OCI-LY1 (cell line): Measurements from ENCODE around the gene CEP78.
A peak's percentile ranks its signal among the peaks of the same experiment; 100 is the strongest.

Source experiments
- H2AFZ ChIP-seq: fragments of 200-600 bp; sonication (generic), shearing (Covaris generic); 2 replicates; pipeline ENCODE4 v1.6.0; 2014; ENCODE audit warnings: antibody characterized with exemption, mild to moderate bottlenecking, low read length
- H3F3A ChIP-seq: fragments of 200-600 bp; sonication (generic), shearing (Covaris generic); 2 replicates; pipeline ENCODE4 v1.6.0; 2014; ENCODE audit warnings: mild to moderate bottlenecking, antibody characterized with exemption, low read length, moderate library complexity; ENCODE audit not compliant: insufficient read depth
- H3K27ac ChIP-seq: fragments of 200-600 bp; sonication (generic); 2 replicates; pipeline ENCODE4 v1.5.1; 2014; ENCODE audit warnings: low read length, mixed run types, mild to moderate bottlenecking, low read depth; ENCODE audit not compliant: poor library complexity, severe bottlenecking
- H3K27me3 ChIP-seq: fragments of 200-600 bp; sonication (generic); 2 replicates; pipeline ENCODE4 v1.6.0; 2014; ENCODE audit warnings: antibody characterized with exemption, mild to moderate bottlenecking, low read length, moderate library complexity; ENCODE audit not compliant: insufficient read depth
- H3K36me3 ChIP-seq: fragments of 200-600 bp; sonication (generic); 2 replicates; pipeline ENCODE4 v1.6.1; 2014; ENCODE audit warnings: mild to moderate bottlenecking, antibody characterized with exemption, low read length, moderate library complexity, mixed read lengths; ENCODE audit not compliant: insufficient read depth
- H3K4me1 ChIP-seq: fragments of 200-600 bp; sonication (generic); 2 replicates; pipeline ENCODE4 v1.5.1; 2014; ENCODE audit warnings: mild to moderate bottlenecking, low read length, moderate library complexity; ENCODE audit not compliant: insufficient read depth, severe bottlenecking
- H3K4me2 ChIP-seq: fragments of 200-600 bp; sonication (generic), shearing (Covaris generic); 2 replicates; pipeline ENCODE4 v1.6.1; 2014; ENCODE audit warnings: low read length
- H3K4me3 ChIP-seq: fragments of 200-600 bp; sonication (generic); 2 replicates; pipeline ENCODE4 v1.5.1; 2014; ENCODE audit warnings: low read length, low read depth, mild to moderate bottlenecking, mixed read lengths; ENCODE audit not compliant: poor library complexity, severe bottlenecking
- H3K79me2 ChIP-seq: fragments of 200-600 bp; shearing (Covaris generic); 2 replicates; pipeline ENCODE4 v1.6.1; 2016; ENCODE audit warnings: mixed run types, low read length, mixed read lengths; ENCODE audit not compliant: insufficient read depth
- H3K9ac ChIP-seq: fragments of 200-600 bp; sonication (generic), shearing (Covaris generic); 2 replicates; pipeline ENCODE4 v1.6.1; 2014; ENCODE audit warnings: mild to moderate bottlenecking, low read length, mixed read lengths
- H3K9me2 ChIP-seq: fragments of 200-600 bp; sonication (generic), shearing (Covaris generic); 2 replicates; pipeline ENCODE4 v1.6.1; 2014; ENCODE audit warnings: low read depth, mild to moderate bottlenecking, low read length, mixed read lengths
- H3K9me3 ChIP-seq: fragments of 200-600 bp; shearing (Covaris generic); 2 replicates; pipeline ENCODE4 v1.6.1; 2014; ENCODE audit warnings: low read length, mixed read lengths
- H4K20me1 ChIP-seq: fragments of 200-600 bp; sonication (generic), shearing (Covaris generic); 2 replicates; pipeline ENCODE4 v1.6.0; 2016; ENCODE audit warnings: mild to moderate bottlenecking, low read length; ENCODE audit not compliant: insufficient read depth
- CTCF ChIP-seq: fragments of 200-600 bp; sonication (generic), shearing (Covaris generic); IDR thresholded peaks from 2 replicates; pipeline ENCODE4 v1.5.1; 2017; ENCODE audit warnings: mild to moderate bottlenecking, antibody characterized with exemption, low read length, moderate library complexity, mixed read lengths
- EZH2 ChIP-seq: fragments of 200-600 bp; sonication (generic), shearing (Covaris generic); IDR thresholded peaks from 2 replicates; pipeline ENCODE4 v1.8.0; 2017; ENCODE audit warnings: borderline replicate concordance, mixed run types, mild to moderate bottlenecking, antibody characterized with exemption, low read length, moderate library complexity, mixed read lengths

Gene CEP78

DNA sequence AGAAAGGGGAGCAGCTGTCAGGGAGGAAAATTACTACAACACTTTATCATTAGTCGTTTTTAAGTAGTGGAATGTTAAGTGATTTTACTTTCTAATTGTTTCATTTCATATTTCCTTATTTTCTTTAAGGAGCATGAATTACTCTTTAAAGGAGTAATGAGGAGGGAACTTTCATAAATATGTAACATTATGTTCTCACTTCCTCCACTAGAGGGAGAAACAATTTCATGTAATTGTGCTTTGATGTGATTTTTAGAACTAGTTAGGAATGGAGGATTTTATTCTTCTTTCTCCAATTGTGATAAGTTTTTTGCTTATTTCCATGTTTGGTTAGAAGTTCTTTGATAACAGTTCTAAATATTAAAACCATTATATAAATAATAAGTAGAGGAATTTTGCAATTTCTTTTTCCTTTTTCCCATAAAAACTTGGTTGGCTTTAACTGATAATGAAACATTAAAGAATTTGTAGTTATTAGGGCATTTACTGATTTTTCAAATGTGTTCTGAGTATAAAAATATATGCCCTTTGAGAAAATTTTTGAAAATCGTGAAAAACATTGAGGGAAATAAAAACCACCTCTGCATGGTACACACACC is 25.6 kb downstream of the CEP78 start:
- no peak overlapping the region for H2AFZ ChIP-seq
- H3F3A ChIP-seq, result no peaks in the 10 kb centered on the region
- no peak overlapping the region for H3K4me2 ChIP-seq
- TF ChIP-seq EZH2, result no peak
- peak; percentile 62 for TF ChIP-seq CTCF
- no peaks in the 10 kb centered on the region for H3K4me1 ChIP-seq
- H3K27me3 ChIP-seq, result no peaks in the 10 kb centered on the region
- H3K9me3 ChIP-seq, result no peaks in the 10 kb centered on the region
- H3K36me3 ChIP-seq, result peaks cover 35% of the 10 kb centered on the region
- H3K27ac ChIP-seq, result no peak overlapping the region
- H4K20me1 ChIP-seq, result no peaks in the 10 kb centered on the region
- no peak overlapping the region for H3K9ac ChIP-seq
- no peaks in the 10 kb centered on the region for H3K9me2 ChIP-seq
- no peak overlapping the region for H3K4me3 ChIP-seq
- no peaks in the 10 kb centered on the region for H3K79me2 ChIP-seq

- Histone ChIP-seq H3K36me3 (peaks cover 41% of the 10 kb centered on the region), H3K9me2 (no peaks in the 10 kb centered on the region), H3K27ac (no peak overlapping the region), H3K4me3 (no peak overlapping the region), H3K4me2 (no peak overlapping the region), H3K9me3 (no peaks in the 10 kb centered on the region), H3K27me3 (no peaks in the 10 kb centered on the region), H4K20me1 (no peaks in the 10 kb centered on the region), H3K4me1 (no peaks in the 10 kb centered on the region), H2AFZ (no peak overlapping the region), H3K79me2 (no peaks in the 10 kb centered on the region), H3K9ac (no peak overlapping the region), H3F3A (no peaks in the 10 kb centered on the region)
- TF ChIP-seq EZH2 (no peak), CTCF (no peak)
Measured at GRCh38 chr9:78262655-78263054, 26.8 kb downstream of the CEP78 start.

DNA sequence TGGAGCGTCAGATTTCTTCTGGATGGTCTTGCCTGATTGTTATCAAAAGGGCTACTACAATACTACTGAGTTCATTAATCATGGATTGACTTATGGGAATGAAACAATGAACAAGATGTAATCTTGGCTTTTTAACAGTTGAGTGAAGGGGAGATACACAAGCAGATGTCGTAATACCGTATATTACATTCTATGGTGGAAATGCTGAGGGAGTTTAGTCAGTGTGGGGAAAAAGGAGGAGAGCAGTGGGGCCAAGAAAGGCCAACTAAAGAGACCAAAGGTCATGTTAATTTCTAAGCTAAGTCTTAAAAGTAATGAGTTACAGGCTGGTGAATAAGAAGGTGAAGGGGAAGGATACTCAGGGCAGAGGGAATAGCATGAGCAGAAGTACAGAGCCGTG is 32.0 kb downstream of the CEP78 start:
- no peaks in the 10 kb centered on the region for H3K9me3 ChIP-seq
- TF ChIP-seq EZH2 (no peak), CTCF (no peak)
- no peaks in the 10 kb centered on the region for H3K79me2 ChIP-seq
- no peak overlapping the region for H3K9ac ChIP-seq
- H3K36me3 ChIP-seq, result peaks cover 70% of the 10 kb centered on the region
- H3K4me1 ChIP-seq, result no peaks in the 10 kb centered on the region
- no peak overlapping the region for H2AFZ ChIP-seq
- no peaks in the 10 kb centered on the region for H3K9me2 ChIP-seq
- no peaks in the 10 kb centered on the region for H3K27me3 ChIP-seq
- no peak overlapping the region for H3K4me3 ChIP-seq
- H3K27ac ChIP-seq, result no peak overlapping the region
- no peaks in the 10 kb centered on the region for H4K20me1 ChIP-seq
- H3F3A ChIP-seq, result no peaks in the 10 kb centered on the region
- no peak overlapping the region for H3K4me2 ChIP-seq
